Bone marrow (tissue), 2 donors: ENCODE data around the gene MCCD1.
"Not testable (repeated sequence)": the region's sequence is repeated elsewhere in the genome, so short reads cannot be mapped to it uniquely, and the experiment has no call there.

ENCODE experiments used
- DNase-seq, 2 donors: peaks; one replicate each; lab custom pipeline; 2025; lab: John Stamatoyannopoulos, UW

Gene MCCD1, protein sequence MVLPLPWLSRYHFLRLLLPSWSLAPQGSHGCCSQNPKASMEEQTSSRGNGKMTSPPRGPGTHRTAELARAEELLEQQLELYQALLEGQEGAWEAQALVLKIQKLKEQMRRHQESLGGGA

DNA sequence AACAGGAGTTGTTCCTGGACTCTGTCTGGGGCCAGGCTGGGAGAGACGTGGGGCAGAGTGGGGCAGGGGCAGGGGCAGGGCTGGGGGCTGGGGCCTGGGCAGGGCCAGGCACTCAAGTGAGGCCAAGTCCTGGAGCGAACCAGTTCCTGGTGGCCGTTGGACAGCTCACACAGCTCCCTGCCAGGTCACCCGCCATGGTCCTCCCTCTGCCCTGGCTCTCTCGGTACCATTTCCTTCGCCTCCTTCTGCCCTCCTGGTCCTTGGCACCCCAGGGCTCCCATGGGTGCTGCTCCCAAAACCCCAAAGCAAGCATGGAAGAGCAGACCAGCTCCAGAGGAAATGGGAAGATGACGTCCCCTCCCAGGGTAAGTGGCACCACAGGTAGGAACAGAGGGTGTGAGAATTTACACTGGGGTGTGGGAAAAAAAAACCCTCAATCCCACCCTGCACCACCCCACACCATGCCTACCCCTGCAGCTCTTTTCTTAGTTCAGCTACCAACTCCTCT is at the start of gene MCCD1:
TSS of gene MCCD1 (plus strand) at position 142 of the 508 bp plus-strand sequence. CDS start at position 195, 53 bp downstream.
- no peak for DNase-seq

DNA sequence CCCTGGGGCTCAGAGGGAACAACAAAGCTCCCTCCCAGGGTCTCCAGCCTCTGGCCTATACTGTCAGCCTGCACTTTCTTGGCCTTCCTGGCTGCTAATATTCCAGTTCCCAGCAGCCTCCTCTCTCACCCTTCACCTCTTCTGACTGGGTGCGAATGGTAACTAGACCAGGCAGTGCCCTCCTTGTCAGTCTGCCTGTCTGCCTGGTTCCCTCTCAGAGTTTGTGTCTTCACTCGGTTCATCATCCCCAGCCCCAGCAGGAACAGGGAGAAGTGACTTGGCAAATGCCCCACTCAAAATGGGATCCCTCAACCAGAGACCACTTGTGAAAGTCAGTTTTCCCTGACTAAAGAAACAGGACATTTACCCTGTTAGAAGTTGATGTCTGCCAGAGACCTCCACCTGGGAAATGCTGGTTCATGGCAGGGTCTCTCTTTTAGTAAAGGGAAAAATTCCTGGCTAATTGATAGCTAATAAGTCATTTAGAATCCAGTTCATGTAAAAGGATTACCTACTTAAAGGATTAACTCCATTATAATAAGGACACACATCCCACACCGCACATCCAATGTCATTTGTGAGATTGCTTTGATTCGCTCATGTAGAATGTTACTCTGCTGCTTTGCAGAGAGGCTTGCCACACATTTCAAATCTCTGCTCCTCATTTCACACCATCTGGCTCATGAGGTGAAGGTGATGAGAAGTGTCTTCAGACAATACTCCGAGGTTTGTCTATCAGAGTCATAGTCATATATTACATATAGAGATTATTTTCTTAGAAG is 49.4 kb upstream of the MCCD1 start:
- DNase-seq = no peak

DNA sequence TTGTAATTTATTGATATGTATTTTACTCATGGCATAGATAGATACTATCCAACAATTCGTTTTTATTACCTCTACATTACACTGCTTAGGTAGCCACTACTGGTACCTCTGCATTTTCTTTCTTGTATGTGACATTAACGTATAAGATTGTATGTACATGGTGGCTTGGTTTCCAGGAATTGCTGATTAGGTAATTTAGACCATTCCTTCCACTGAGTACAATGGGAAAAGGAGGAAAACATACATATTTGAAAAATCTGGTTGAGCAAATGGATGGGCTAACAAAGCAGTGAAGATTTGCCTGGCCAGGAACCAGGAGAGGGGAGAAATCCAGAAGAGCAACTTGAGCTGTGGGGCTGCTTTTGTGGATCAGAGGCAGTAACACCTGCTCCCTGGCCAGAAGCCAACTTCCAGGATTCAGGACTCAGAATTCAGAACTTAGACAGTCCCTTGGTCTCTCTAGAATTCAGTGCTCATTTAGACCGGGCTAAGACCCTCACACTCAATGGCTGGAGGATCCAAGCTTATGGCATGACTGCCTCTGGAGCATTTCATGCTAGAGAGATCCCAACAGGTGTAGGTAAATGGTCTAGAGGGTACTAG is 48.7 kb upstream of the MCCD1 start:
- no peak for DNase-seq

DNA sequence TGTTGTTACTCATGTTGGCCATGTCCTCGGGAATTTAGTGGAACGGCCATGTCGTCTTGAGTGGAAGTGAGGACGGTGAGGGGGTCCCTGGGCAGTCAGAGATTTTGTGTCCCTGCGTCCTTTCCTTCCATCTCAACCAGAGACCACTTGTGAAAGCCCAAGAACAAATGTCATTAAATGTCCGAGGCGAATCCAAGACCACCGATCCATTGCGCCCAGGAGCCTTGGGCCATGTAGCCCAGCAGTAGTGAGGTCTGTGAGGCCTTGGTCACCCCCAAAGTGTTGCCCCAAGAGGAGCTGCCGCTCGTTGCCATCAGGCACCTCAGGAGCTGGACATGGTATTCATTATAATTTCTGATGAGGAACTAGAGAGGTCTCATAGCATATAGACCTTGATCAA is 48.2 kb upstream of the MCCD1 start:
- no peak for DNase-seq

DNA sequence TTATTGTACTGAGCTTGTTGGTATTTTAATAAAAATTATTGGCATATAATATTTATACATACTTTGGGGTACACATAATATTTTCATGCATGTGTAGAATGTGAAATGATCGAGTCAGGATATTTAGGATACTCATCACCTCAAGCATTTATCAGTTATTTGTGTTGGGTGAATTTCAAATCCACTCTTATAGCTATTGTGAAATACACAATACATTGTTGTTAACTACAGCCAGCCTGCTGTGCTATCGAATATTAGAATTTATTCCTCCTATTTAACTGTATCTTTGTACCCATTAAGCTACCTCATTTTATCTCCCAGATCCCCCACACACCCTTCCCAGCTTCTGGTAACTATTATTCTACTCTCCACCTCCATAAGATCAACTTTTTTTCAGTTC is 45.4 kb upstream of the MCCD1 start:
- DNase-seq = no peak

DNA sequence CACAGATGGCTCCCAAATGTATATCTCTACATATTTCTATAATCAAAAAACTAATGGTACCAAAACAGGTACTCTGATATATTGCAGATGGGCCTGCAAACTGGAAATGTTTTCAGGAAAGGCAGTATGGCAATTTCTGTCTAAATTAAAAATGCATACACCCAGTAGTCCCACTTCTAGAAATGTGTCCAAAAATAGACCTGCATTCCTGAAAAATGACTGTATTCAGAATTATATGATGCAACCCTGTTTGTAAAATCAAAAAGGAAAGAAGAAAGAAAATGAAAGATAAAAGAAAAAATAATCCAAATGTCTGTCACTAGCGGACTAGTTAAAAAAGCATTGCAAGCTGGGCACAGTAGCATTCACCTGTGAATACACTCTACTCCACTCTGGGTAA is 43.7 kb upstream of the MCCD1 start:
- no peak for DNase-seq

DNA sequence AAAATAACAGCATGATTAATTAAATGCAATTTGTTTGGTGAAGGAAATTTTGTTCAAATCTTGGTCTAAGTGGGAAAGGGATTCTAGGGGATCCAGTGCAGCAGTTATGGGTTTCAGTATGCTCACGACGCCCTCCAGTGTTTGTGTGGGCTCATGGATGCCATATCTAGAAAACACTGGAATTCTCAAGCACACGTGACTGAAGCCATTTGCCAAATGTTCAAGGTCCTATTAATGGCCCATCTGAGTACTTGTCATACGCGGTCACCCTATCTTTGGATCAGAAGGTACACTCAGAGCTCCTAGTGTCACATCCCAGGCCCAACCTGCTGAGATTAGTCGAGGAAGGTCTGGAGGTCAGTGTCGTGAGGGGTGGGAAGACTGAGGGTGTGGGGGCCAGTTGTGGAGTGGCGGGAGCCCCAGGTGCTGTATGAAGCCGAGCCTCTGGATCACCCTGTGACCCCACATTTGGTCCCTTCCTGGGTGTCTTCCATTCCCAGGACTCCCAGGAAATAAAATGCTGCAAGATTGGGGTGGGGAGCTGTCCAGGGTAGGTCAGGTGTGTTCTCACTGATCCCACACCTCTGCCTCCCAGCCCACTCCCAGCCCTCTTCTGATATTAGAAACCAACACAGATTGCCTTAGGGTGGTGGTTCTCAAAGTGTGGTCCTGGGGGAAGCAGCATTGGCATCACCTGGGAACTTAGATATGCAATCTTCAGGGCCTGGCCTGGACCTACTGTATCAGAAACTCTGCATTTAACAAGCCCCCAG is 42.5 kb upstream of the MCCD1 start:
- DNase-seq = not testable (repeated sequence)

DNA sequence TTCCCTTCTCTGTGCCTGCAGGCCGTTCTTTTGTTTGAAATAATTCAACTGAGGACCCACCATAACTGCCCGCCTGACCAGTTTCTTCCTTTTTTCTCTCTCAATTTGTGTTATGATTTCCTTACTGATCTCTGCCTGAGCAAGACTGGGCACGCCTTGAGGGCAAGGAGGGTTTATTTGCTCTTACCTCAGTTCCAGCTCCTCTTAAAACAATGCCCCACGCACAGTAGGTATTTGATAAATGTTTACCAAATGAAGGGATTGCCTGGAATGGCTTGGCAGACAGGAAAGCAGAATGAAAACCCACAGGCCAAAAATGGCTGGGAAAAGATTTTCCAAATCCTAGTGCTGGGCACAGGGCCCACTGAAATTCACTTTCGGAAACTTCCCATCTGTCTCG is 41.1 kb upstream of the MCCD1 start:
- DNase-seq = not testable (repeated sequence)

DNA sequence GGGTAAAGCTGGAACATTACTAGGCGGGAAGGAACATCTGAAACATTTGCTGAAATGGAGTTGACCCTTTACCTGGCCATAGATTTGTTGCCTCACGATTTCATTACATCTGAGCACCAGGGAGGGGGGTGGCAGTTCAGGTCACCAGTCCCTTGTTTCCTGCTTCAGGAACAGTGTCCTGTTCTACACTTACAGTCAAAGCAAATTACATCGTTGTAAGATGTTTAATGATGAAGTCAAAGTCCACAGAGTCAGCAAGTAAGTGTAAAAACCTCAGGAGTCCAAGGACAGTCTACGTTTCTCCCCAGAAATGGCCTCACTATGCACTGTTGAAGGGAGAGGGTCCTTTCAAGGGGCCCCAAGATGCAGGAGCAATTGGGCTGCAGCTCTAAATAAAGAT is 39.7 kb upstream of the MCCD1 start:
- no peak for DNase-seq

DNA sequence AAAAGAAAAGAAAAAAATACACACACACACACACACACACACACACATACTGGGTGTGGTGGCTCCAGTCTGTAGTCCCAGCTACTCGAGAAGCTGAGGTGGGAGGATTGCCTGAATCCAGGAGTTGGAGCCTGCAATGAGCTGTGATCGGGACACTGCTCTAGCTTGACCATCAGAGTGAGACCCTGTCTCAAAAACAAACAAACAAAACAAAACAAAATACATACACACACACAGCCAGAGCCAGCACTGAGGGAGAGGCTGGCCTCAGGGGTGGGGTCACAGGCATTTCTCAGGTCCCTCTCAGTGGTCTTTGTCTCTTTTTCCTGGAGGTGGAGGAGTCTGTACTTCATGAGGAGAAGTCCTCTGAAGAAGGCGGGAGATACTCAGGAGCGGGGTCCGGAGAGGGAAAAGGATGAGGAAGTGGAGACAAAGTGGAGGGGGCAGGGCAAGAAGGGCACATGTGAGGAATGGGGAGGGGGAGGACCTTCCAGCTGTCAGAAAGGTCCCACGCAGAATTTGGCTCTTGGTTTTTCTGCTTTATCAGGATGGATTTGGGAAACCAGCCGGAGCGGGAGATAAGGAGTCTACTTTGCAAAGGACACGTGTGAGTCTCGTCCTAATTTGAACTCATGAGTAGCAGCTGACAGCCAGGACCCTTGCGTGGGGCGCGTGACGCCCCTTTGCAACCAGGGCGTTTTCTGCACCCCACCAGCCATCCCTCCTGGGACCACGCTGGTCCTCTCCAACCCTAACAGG is 38.5 kb upstream of the MCCD1 start:
- DNase-seq = no peak

DNA sequence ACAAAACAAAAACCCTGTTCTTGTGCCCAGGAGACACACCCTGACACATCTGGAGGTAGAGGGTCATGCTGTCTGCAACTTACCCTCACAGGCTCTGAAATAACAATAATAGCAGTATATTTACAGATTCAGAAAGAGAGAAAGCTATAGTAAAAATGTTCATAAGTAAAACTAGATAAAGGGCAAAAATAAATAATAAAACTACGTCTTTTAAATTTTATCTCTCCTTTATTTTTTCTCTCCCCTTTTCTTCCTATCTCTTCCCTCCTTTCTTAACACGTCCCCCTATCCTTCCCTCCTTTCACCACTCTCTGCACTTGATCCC is 35.2 kb upstream of the MCCD1 start:
- DNase-seq = not testable (repeated sequence)

DNA sequence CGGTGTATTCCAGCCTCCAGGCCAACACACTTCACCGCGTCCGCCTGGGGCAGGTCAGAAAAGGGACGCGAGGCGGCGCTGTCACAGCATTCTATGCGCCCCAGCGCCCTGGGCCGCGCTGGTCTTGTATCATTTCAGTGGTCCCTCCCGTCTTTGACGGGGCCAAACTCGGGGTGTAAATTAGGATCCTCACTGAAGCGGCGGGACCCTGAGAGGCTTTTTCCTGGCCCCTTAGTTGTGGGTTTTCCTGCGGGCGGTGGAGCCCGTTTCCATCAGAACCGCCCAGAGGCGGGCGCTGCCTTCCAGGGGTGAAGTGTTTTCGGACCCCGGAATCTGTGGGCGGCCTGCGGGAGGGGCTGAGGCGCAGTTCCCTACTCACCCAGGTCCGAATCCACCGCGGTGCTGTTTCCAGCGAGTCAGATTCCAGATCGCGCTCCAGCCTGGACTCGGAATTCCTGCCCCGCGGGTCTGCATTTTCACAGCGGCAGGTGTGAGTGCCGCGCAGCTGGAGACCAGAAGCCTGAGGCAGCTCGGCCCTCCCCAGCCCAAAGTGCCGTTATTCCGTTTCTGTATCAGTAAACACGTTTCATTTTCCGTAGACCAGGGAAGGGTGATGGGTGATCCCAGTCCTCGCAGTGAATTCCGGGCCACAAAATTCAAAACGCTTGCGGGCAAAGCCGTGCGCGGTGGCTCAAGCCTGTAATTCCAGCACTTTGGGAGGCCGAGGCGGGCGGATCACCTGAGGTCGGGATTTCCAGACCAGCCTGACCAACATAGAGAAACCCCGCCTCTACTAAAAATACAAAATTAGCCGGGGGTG is 34.7 kb upstream of the MCCD1 start:
- DNase-seq = peak; percentile 56 to 80

DNA sequence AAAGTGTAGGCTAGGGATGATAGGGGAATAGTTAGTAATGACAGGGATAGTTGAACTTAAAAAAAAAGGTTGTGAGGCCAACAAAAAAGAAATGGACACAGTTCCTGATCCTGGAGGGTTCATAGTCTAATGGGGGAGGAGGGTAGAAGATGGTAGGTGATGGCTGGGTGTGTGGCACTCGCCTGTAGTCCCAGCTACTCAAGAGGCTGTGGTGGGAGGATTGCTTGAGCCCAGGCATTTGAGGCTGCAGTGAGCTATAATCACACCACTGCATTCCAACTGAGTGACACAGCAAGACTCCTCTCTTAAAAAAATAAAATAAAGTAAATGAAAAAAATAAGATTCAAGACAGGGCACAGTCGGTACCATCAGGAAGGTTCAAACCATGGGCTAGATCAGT is 33.2 kb upstream of the MCCD1 start:
- no peak for DNase-seq

DNA sequence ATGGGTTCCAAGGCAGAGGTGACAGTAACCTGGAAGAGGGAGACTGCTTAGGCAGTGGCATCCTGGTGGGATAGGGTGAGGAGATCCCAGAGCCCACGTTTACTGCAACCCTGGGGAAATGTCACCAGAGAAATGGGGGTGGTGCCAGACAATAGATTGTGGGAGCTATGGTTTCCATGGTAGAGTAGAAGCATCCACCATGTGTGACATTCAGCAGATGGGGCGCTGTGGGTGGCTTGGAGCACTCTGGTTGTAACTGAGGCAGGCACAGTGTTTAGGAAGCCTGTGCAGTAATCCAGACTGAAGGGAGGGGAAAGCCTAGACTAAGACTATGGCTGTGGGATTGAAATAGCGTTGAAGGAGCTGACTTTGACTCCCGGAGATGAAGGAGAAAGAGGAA is 31.9 kb upstream of the MCCD1 start:
- DNase-seq = not testable (repeated sequence)

DNA sequence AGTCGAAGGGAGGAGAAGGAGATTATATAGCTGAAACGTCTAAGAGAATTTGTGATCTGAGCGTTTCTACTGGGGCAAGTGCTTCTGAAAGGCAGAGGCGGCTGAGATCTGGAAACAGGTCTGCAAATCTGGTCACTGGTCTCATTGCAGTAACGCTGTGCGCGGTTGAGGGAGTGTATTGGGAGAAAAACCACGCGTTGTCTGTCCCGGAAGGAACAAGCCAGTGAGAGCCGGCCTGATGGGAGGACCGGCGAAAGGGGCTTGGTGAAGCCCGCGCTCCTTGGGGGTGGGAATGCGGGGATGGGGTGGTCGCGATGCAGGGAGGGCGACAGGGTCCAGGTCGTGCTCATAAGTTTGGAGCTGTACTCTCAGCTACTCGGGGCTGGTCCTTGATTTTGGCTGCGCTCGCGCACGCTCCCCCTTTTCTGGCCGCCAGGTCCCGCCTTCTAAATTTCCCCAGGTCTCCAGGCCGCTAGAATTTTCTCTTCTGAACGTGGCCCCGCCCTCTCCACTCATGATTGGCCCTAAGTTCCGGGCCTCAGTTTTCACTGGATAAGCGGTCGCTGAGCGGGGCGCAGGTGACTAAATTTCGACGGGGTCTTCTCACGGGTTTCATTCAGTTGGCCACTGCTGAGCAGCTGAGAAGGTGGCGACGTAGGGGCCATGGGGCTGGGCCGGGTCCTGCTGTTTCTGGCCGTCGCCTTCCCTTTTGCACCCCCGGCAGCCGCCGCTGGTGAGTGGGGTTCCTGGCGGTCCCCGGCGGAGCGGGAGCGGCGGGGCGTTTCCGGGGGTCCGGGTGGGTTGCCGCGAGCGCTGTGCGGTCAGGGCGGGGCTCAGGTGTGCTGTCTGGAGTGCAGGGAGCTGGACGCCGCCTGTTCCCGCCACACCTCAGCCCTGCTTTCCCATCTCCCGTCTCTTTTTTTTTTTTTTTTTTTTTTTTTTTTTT is 31.0 kb upstream of the MCCD1 start, which contains the start of gene MICB:
TSS of gene MICB (plus strand) at position 615 of the 946 bp plus-strand sequence. CDS start at position 664, 49 bp downstream.
- DNase-seq = peak; percentile 35 to 66

DNA sequence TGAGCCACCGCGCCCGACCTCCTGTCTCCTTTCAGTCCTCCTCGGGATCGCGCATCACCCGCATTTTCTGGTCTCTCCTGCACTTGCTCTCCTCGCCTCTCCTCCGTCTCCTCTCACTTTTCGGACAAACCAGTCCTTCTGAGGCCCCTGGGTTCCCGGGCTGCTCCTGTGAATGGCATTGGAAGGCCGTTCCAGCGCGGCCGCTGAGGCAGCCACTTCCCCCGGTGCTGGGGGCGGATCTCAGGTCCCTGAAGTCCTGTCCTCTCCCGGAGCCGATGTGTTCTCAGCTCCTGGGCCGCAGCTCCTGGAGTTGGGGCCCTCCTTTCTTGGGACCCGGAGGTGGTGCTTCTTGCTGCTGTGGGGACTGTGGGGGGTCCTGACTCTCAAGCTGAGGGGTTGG is 30.0 kb upstream of the MCCD1 start:
- no peak for DNase-seq

DNA sequence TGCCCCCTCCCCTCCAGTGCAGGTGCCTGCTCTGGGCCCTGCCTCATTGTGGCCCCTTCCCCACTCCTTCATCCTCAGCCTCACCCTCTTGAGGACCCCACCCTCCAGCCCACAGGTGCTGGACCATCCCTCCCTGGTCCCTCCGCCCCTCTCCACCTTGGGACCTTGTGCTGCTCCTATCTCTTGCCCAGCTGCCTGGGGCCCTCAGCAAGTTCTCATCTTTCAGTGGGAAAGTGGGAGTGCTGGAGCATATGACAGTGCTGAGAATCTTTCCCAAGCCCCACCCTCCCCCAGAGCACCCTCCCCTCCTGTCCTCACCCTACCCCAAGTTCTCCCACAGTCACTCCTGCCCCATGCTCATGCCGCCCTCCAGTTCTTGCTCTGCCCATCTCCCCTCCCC is 29.1 kb upstream of the MCCD1 start:
- not testable (repeated sequence) for DNase-seq

DNA sequence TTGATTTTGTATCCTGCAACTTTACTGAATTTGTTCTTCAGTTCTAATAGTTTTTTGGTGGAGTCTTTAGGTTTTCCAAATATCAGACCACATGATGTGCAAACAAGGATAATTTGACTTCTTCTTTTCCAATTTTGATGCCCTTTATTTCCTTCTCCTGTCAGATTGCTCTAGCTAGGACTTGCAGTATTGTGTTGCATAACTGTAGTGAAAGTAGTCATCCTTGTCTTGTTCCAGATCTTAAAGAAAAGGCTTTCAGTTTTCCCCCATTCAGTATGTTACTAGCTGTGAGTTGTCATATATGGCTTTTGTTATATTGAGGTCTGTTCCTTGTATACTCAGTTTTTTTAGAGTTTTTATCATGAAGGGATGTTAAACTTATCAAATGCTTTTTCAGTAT is 26.2 kb upstream of the MCCD1 start:
- DNase-seq = peak in 1 of 2 donors; percentile 3

DNA sequence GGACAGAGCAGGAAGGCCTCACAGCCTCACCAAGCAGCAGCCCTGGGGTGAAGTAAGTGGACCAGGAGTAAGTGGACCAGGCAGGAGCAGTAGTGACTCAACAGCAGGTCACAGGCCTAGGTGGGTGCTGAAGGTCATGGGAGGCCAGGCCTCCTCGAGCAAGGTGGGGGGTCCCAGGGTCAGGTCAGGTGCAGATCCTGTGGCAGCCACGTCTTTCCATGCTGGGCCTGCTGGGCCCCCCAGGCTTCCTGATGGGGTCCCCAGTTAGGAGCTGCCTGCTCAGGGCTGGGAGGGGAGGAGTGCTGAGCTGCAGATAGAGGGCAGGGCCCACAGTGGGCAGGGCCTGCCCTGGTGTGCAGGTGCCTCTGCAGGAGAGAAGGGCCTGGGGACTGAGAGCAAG is 19.7 kb upstream of the MCCD1 start:
- not testable (repeated sequence) for DNase-seq

DNA sequence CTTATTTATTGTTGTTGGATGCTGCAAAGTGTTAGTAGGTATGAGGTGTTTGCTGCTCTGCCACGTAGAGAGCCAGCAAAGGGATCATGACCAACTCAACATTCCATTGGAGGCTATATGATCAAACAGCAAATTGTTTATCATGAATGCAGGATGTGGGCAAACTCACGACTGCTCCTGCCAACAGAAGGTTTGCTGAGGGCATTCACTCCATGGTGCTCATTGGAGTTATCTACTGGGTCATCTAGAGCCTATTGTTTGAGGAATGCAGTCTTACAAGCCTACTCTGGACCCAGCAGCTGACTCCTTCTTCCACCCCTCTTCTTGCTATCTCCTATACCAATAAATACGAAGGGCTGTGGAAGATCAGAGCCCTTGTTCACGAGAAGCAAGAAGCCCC is 18.8 kb upstream of the MCCD1 start:
- no peak for DNase-seq
